ENCODE results near the gene MLLT6. TPM values are rescaled to one million over a fixed set of nuclear protein-coding genes. Genes with fewer than 3 reads are reported as not detected.

The MLLT6 gene
- total RNA-seq, 1 experiment from 2014 or later = 127 TPM

DNA sequence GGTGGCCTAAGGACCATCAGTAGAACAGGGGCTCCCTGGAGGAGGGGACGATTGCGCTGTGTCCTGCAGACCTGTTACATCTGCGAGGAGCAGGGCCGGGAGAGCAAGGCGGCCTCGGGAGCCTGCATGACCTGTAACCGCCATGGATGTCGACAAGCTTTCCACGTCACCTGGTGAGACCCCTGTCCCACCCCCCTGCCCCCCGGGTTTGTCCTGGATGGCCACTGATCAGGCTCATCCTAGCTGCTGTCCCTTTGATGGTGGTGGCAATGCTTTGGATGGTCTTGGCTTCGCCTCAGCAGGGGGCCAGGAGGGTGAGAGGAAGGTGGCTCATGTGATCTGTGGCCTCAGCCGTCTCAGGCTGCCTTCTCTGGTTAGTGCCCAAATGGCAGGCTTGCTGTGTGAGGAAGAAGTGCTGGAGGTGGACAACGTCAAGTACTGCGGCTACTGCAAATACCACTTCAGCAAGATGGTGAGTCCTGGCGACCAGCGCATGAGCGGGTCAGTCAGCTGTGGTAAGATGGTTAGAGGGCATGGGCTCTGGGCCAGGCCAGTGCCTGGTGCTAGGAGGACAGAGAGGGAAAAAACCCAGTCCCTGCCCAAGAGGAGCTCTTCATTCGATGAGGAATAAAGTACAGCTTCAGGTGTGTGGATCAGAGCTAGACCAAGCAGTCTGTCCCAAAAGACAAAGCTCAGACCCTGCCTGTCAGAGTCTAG lies 4.2 kb downstream of the MLLT6 start:
- no peak overlapping the region for H3K4me3 ChIP-seq
- ChIA-PET POLR2A (ENCODE audit: unreplicated experiment) (no interaction called here), CTCF (no interaction called here)
- H3F3A ChIP-seq (ENCODE audit: insufficient read depth, low read depth) = peaks cover 27% of the 10 kb centered on the region
- BruUV-seq (replicated peaks) = no TSS peak
- H3K36me3 ChIP-seq (ENCODE audit: low read depth) = peaks cover 21% of the 10 kb centered on the region
- no peak for DNase-seq
- no peak overlapping the region for H3K4me2 ChIP-seq
- peaks cover 43% of the 10 kb centered on the region for H3K79me2 ChIP-seq (ENCODE audit: low read depth)
- intact Hi-C loops (cut with micrococcal nuclease; ENCODE audit: unreplicated experiment) = no loop called here
- H3K27ac ChIP-seq = no peak overlapping the region
- peaks cover 34% of the 10 kb centered on the region for H4K20me1 ChIP-seq (ENCODE audit: insufficient read depth)
- no peak overlapping the region for H2AFZ ChIP-seq
- H3K9me2 ChIP-seq (ENCODE audit: insufficient read depth) = no peaks in the 10 kb centered on the region
- TF ChIP-seq, protein P1, sequence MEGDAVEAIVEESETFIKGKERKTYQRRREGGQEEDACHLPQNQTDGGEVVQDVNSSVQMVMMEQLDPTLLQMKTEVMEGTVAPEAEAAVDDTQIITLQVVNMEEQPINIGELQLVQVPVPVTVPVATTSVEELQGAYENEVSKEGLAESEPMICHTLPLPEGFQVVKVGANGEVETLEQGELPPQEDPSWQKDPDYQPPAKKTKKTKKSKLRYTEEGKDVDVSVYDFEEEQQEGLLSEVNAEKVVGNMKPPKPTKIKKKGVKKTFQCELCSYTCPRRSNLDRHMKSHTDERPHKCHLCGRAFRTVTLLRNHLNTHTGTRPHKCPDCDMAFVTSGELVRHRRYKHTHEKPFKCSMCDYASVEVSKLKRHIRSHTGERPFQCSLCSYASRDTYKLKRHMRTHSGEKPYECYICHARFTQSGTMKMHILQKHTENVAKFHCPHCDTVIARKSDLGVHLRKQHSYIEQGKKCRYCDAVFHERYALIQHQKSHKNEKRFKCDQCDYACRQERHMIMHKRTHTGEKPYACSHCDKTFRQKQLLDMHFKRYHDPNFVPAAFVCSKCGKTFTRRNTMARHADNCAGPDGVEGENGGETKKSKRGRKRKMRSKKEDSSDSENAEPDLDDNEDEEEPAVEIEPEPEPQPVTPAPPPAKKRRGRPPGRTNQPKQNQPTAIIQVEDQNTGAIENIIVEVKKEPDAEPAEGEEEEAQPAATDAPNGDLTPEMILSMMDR (conservative IDR thresholded peaks at IDR 0.05) = no peak
- no peaks in the 10 kb centered on the region for H3K9me3 ChIP-seq (ENCODE audit: insufficient read depth, low read depth)
- no peaks in the 10 kb centered on the region for H3K27me3 ChIP-seq (ENCODE audit: insufficient read depth, low read depth)
- H3K4me1 ChIP-seq (replicated peaks; ENCODE audit: insufficient read depth) = 0 out of 2 replicates have a peak, but pooled peaks cover 6% of the 10 kb centered on the region

DNA sequence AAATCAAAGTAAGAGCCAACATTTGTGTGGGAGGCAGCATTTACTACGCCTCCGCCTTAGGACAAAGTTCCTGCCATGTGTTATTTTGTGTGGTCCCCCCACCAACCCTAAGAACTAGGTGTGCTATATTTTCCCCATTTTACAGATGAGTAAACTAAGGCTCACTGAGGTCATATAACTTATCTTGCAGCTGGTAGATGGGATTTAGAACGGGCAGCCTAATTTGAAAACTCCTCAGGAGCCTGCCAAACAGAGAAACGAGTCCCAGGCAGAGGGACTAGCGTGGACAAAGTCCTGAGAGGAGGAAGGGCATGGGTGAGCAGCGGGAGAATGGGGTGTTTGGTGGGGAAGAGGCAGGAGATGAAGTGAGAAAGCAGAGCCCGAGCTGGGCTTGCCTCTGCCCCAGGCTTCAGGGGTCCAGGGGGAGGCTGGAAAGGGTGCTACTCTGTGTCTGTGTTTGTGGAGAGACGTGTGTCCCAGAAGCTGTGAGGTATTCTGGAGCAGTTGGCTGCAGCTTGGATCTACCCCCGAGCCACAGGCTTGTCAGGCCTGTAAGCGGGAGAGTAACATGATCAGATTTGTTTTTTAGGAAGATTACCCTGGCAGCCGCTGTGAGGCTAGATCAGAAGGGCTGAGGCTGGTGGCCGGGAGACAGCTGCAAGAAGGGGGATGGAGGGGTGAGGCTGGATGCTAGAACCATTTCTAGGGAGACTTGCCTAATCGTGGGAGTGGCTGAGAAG lies 5.0 kb downstream of the MLLT6 start:
- H3K27ac ChIP-seq = no peak overlapping the region
- no peaks in the 10 kb centered on the region for H3K9me2 ChIP-seq (ENCODE audit: insufficient read depth)
- no TSS peak for BruUV-seq (replicated peaks)
- no peak for TF ChIP-seq EZH2 (IDR thresholded peaks at IDR 0.05; ENCODE audit: low read depth)
- TF ChIP-seq, protein P1 (conservative IDR thresholded peaks at IDR 0.05) = no peak
- H3K4me1 ChIP-seq (replicated peaks; ENCODE audit: insufficient read depth) = 0 out of 2 replicates have a peak, but pooled peaks cover 6% of the 10 kb centered on the region
- no peak overlapping the region for H3K4me3 ChIP-seq
- H2AFZ ChIP-seq = no peak overlapping the region
- peaks cover 21% of the 10 kb centered on the region for H3K36me3 ChIP-seq (ENCODE audit: low read depth)
- no peaks in the 10 kb centered on the region for H3K27me3 ChIP-seq (ENCODE audit: insufficient read depth, low read depth)
- ChIA-PET CTCF (interaction anchor here (0.6 kb wide), 1 partner anchor 24 kb away, joined by 3 read pairs; no protein-coding TSS in a partner anchor), POLR2A (ENCODE audit: unreplicated experiment) (interaction anchor here (0.6 kb wide), 1 partner anchor 143 kb away, joined by 4 read pairs; the partner anchor contains the start of gene RPL23)
- intact Hi-C loops (cut with micrococcal nuclease; ENCODE audit: unreplicated experiment) = no loop called here
- DNase-seq = no peak
- peaks cover 29% of the 10 kb centered on the region; the same call in 1 of the 2 replicates for H3F3A ChIP-seq (ENCODE audit: insufficient read depth, low read depth)
- H3K79me2 ChIP-seq (ENCODE audit: low read depth) = peaks cover 37% of the 10 kb centered on the region
- H4K20me1 ChIP-seq (ENCODE audit: insufficient read depth) = peaks cover 34% of the 10 kb centered on the region
- no peak overlapping the region for H3K4me2 ChIP-seq
- no peaks in the 10 kb centered on the region for H3K9me3 ChIP-seq (ENCODE audit: insufficient read depth, low read depth)

DNA sequence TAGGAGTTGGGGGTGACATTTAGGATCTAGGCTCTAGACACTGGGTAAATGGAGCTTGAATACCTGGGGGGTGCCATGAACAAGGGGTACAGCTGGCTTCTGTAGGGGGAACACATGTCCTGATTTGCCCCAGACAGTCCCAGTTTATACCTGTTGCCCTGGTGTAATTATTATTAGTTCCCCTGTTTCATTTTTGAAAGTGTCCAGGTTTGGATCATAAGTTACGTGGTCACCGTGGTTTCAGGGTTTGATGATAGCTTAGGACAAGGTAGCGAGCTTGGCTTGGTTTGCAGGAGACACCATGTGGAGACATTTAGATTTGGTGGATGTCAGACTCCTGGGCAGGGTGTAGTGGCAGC lies 5.5 kb downstream of the MLLT6 start:
- TF ChIP-seq, protein P1 (conservative IDR thresholded peaks at IDR 0.05) = no peak
- TF ChIP-seq EZH2 (IDR thresholded peaks at IDR 0.05; ENCODE audit: low read depth) = no peak
- H3F3A ChIP-seq (ENCODE audit: insufficient read depth, low read depth) = peaks cover 32% of the 10 kb centered on the region; the same call in 1 of the 2 replicates
- ChIA-PET CTCF (no interaction called here), POLR2A (ENCODE audit: unreplicated experiment) (interaction anchor here (0.6 kb wide), 1 partner anchor 143 kb away, joined by 4 read pairs; the partner anchor contains the start of gene RPL23)
- no peak overlapping the region for H3K4me3 ChIP-seq
- no peak overlapping the region for H3K27ac ChIP-seq
- H3K79me2 ChIP-seq (ENCODE audit: low read depth) = peaks cover 36% of the 10 kb centered on the region
- no peaks in the 10 kb centered on the region for H3K27me3 ChIP-seq (ENCODE audit: insufficient read depth, low read depth)
- H2AFZ ChIP-seq = no peak overlapping the region
- peaks cover 34% of the 10 kb centered on the region for H4K20me1 ChIP-seq (ENCODE audit: insufficient read depth)
- intact Hi-C loops (cut with micrococcal nuclease; ENCODE audit: unreplicated experiment) = no loop called here
- H3K36me3 ChIP-seq (ENCODE audit: low read depth) = peaks cover 21% of the 10 kb centered on the region
- H3K9me3 ChIP-seq (ENCODE audit: insufficient read depth, low read depth) = no peaks in the 10 kb centered on the region
- no peak overlapping the region for H3K4me2 ChIP-seq
- H3K9me2 ChIP-seq (ENCODE audit: insufficient read depth) = no peaks in the 10 kb centered on the region
- DNase-seq = no peak
- no TSS peak for BruUV-seq (replicated peaks)
- H3K4me1 ChIP-seq (replicated peaks; ENCODE audit: insufficient read depth) = 0 out of 2 replicates have a peak, but pooled peaks cover 6% of the 10 kb centered on the region

All from PC-9 (cell line).